ENCODE measurements around the gene AFAP1.

AFAP1 gene

GRCh38 chr4:7808181-7808580, 131.5 kb downstream of the AFAP1 start:
- TF ChIP-seq, protein P1, sequence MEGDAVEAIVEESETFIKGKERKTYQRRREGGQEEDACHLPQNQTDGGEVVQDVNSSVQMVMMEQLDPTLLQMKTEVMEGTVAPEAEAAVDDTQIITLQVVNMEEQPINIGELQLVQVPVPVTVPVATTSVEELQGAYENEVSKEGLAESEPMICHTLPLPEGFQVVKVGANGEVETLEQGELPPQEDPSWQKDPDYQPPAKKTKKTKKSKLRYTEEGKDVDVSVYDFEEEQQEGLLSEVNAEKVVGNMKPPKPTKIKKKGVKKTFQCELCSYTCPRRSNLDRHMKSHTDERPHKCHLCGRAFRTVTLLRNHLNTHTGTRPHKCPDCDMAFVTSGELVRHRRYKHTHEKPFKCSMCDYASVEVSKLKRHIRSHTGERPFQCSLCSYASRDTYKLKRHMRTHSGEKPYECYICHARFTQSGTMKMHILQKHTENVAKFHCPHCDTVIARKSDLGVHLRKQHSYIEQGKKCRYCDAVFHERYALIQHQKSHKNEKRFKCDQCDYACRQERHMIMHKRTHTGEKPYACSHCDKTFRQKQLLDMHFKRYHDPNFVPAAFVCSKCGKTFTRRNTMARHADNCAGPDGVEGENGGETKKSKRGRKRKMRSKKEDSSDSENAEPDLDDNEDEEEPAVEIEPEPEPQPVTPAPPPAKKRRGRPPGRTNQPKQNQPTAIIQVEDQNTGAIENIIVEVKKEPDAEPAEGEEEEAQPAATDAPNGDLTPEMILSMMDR (IDR thresholded peaks at IDR 0.05; ENCODE audit: insufficient read depth, low read depth, low read length, missing control alignments) = no peak
- DNase-seq (ENCODE audit: low read depth) = no peak
- no peak overlapping the region for H3K4me3 ChIP-seq (ENCODE audit: low read depth, low read length)

DNA sequence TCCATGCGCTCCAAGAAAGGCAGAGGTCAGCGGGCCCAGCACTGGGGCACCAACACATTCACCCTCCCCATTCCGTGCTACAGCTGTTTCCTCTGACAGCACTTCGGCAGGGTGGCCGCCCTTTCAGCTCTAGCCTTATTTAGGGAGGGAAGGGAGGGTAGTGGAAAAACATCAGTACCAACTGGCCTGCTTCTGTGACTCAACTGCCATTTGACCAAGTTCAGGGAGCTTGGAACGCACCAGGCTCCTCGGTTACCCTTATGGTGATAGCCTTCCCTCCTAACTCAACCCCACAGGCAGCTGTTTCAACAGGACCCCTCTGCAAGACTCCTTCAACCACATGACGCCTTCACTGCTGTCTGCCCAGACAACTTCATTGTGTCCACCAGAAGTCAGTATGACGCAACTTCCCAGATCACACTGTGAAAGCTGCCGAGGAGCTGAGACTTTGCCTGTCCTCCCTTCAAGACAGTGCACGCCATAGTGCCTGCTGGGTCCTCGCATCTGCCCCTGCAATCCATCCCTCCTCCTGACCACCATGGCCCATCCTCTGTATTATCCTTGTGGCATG, 132.2 kb downstream of the AFAP1 start:
- no peak overlapping the region for H3K4me3 ChIP-seq (ENCODE audit: low read depth, low read length)
- no peak for DNase-seq (ENCODE audit: low read depth)
- TF ChIP-seq, protein P1 (IDR thresholded peaks at IDR 0.05; ENCODE audit: insufficient read depth, low read depth, low read length, missing control alignments) = no peak

- DNase-seq (ENCODE audit: low read depth) = no peak
- no peak overlapping the region for H3K4me3 ChIP-seq (ENCODE audit: low read depth, low read length)
- TF ChIP-seq, protein P1 (IDR thresholded peaks at IDR 0.05; ENCODE audit: insufficient read depth, low read depth, low read length, missing control alignments) = no peak
Observed at GRCh38 chr4:7806338-7807090, 133.1 kb downstream of the AFAP1 start.

GRCh38 chr4:7805533-7806337, 133.9 kb downstream of the AFAP1 start:
- no peak for DNase-seq (ENCODE audit: low read depth)
- TF ChIP-seq, protein P1 (IDR thresholded peaks at IDR 0.05; ENCODE audit: insufficient read depth, low read depth, low read length, missing control alignments) = no peak
- H3K4me3 ChIP-seq (ENCODE audit: low read depth, low read length) = no peak overlapping the region

- no peak for DNase-seq (ENCODE audit: low read depth)
- TF ChIP-seq, protein P1 (IDR thresholded peaks at IDR 0.05; ENCODE audit: insufficient read depth, low read depth, low read length, missing control alignments) = no peak
- H3K4me3 ChIP-seq (ENCODE audit: low read depth, low read length) = no peak overlapping the region
Observed at GRCh38 chr4:7804756-7805385, 134.8 kb downstream of the AFAP1 start.

DNA sequence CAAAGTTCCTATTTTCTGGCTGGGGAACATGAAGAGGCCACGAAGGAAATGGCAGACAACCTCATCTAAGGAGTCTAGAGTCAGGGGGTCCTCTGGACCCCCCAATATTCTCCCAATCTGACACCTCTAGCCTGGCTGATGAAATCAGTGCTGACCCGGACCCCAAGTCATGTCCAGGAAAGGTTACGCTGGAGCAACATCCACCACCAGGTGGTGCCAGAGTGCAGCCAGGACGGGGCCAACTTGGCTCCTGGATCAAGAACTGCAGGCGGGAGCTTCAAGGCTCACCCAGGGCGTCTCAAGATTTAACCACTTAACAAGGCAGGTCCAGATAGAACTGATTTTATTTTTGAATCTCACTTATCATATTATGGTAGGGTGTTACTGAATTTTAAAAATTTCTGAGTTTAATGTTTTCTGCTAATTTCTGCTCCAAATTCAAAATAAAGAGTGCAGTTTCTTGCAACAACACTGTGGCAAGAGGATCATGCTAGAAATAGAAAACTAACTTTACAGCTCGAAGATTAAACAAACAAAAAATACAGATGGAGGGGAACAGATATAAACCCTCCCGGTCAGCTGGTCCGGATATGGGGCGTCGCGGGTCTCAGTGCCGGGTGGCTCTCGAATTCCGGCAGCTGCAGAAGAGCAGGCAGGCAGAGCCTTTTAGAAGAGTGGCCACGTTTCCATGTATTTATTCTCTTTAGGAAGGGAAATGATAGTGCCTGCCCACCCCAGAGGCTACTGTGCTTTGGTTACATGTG, 135.5 kb downstream of the AFAP1 start:
- TF ChIP-seq, protein P1 (IDR thresholded peaks at IDR 0.05; ENCODE audit: insufficient read depth, low read depth, low read length, missing control alignments) = peak; percentile 94
- DNase-seq (ENCODE audit: low read depth) = peak; percentile 81
- H3K4me3 ChIP-seq (ENCODE audit: low read depth, low read length) = no peak overlapping the region
